Osteoblast (primary cell): ENCODE data around the gene PDE8B. TPM values are rescaled to one million over a fixed set of nuclear protein-coding genes. Genes with fewer than 3 reads are reported as not detected.
A peak's percentile ranks its signal among the peaks of the same experiment; 100 is the strongest.

Source experiments
- DNase-seq: peaks from one replicate; pipeline ENCODE4 v3.0.0; 2011; ENCODE audit warnings: low spot score, mixed read lengths; ENCODE audit not compliant: insufficient read length; ENCODE audit errors: missing footprints
- H2AFZ ChIP-seq: 2 replicates; pipeline ENCODE4 v1.6.0; 2011; ENCODE audit warnings: mild to moderate bottlenecking, low read length
- H3K27ac ChIP-seq: 2 replicates; pipeline ENCODE4 v1.5.1; 2011; ENCODE audit warnings: mild to moderate bottlenecking, low read depth, low read length, moderate library complexity
- H3K27me3 ChIP-seq: 2 replicates; pipeline ENCODE4 v1.6.0; 2012; ENCODE audit warnings: mild to moderate bottlenecking, control low read depth, inconsistent platforms, low read length, moderate library complexity; ENCODE audit not compliant: insufficient read depth
- H3K36me3 ChIP-seq: 2 replicates; pipeline ENCODE4 v1.5.1; 2011; ENCODE audit warnings: mild to moderate bottlenecking, low read length, control low read depth, moderate library complexity; ENCODE audit not compliant: insufficient read depth
- H3K4me1 ChIP-seq: 2 replicates; pipeline ENCODE4 v1.5.1; 2011; ENCODE audit warnings: mild to moderate bottlenecking, low read length, control low read depth, moderate library complexity; ENCODE audit not compliant: insufficient read depth
- H3K4me2 ChIP-seq: 2 replicates; pipeline ENCODE4 v1.6.0; 2011; ENCODE audit warnings: mild to moderate bottlenecking, low read length; ENCODE audit not compliant: insufficient read depth
- H3K4me3 ChIP-seq: fragments of 200-600 bp; sonication (generic); 3 replicates; pipeline ENCODE4 v1.5.1; 2012; ENCODE audit warnings: mild to moderate bottlenecking, low read length, inconsistent platforms; ENCODE audit not compliant: insufficient read depth
- H3K79me2 ChIP-seq: 2 replicates; pipeline ENCODE4 v1.6.0; 2012; ENCODE audit warnings: mild to moderate bottlenecking, low read length, control low read depth, inconsistent platforms; ENCODE audit not compliant: insufficient read depth
- H3K9me3 ChIP-seq: 2 replicates; pipeline ENCODE4 v1.5.1; 2011; ENCODE audit warnings: low read depth, low read length, control low read depth
- H4K20me1 ChIP-seq: 2 replicates; pipeline ENCODE4 v1.6.0; 2012; ENCODE audit warnings: mild to moderate bottlenecking, low read length, control low read depth; ENCODE audit not compliant: insufficient read depth
- CTCF ChIP-seq: IDR thresholded peaks from 2 replicates; pipeline ENCODE4 v1.5.1; 2011; ENCODE audit warnings: mild to moderate bottlenecking, low read depth, low read length, moderate library complexity; ENCODE audit errors: extremely low read depth
- total RNA-seq: library from RNA; depleted of rRNA; stranded (reverse); fragments of >200 nt; gene quantifications from 2 replicates; pipeline ENCODE4 v1.2.3, GENCODE V29; 2012

The PDE8B gene
- total RNA-seq, 1 donor = under 0.01 TPM

GRCh38 chr5:77167695-77168121 lies 42.8 kb upstream of the PDE8B start:
- peak overlapping the region; percentile 72 for H2AFZ ChIP-seq
- H3K27ac ChIP-seq = peak overlapping the region; percentile 83

GRCh38 chr5:77168161-77168878 lies 42.2 kb upstream of the PDE8B start:
- Histone ChIP-seq H3K9me3 (no peaks in the 10 kb centered on the region), H3K27me3 (peaks cover 15% of the 10 kb centered on the region), H3K27ac (peak overlapping the region; percentile 83), H4K20me1 (no peaks in the 10 kb centered on the region), H3K4me3 (peak overlapping the region; percentile 26), H3K4me1 (peaks cover 21% of the 10 kb centered on the region), H3K4me2 (peak overlapping the region; percentile 72), H2AFZ (peak overlapping the region; percentile 72), H3K36me3 (no peaks in the 10 kb centered on the region), H3K79me2 (no peaks in the 10 kb centered on the region)
- TF ChIP-seq CTCF = no peak
- peak; percentile 77 for DNase-seq

More at GRCh38 chr5:77167695-77168121, 42.8 kb upstream of the PDE8B start:
- H3K79me2 ChIP-seq = no peaks in the 10 kb centered on the region
- no peaks in the 10 kb centered on the region for H3K9me3 ChIP-seq
- peak; percentile 92 for DNase-seq
- H3K4me3 ChIP-seq = peak overlapping the region; percentile 26
- peak overlapping the region; percentile 72 for H3K4me2 ChIP-seq
- peaks cover 10% of the 10 kb centered on the region for H3K27me3 ChIP-seq
- H3K4me1 ChIP-seq = peaks cover 21% of the 10 kb centered on the region
- H4K20me1 ChIP-seq = no peaks in the 10 kb centered on the region
- no peaks in the 10 kb centered on the region for H3K36me3 ChIP-seq
- TF ChIP-seq CTCF = no peak

GRCh38 chr5:77168879-77169244 lies 41.6 kb upstream of the PDE8B start:
- no peak for DNase-seq
- Histone ChIP-seq H3K4me2 (peak overlapping the region; percentile 72), H4K20me1 (no peaks in the 10 kb centered on the region), H3K4me3 (no peak overlapping the region), H3K9me3 (no peaks in the 10 kb centered on the region), H3K79me2 (no peaks in the 10 kb centered on the region), H3K36me3 (no peaks in the 10 kb centered on the region), H2AFZ (peak overlapping the region; percentile 72), H3K4me1 (peaks cover 21% of the 10 kb centered on the region), H3K27ac (peak overlapping the region; percentile 83), H3K27me3 (peaks cover 21% of the 10 kb centered on the region)
- no peak for TF ChIP-seq CTCF

- TF ChIP-seq CTCF = no peak
- H3K4me1 ChIP-seq = peaks cover 21% of the 10 kb centered on the region
- no peak overlapping the region for H3K27ac ChIP-seq
- peaks cover 22% of the 10 kb centered on the region for H3K27me3 ChIP-seq
- no peak overlapping the region for H3K4me2 ChIP-seq
- H3K36me3 ChIP-seq = no peaks in the 10 kb centered on the region
- no peaks in the 10 kb centered on the region for H3K79me2 ChIP-seq
- no peak overlapping the region for H2AFZ ChIP-seq
- no peak overlapping the region for H3K4me3 ChIP-seq
- H3K9me3 ChIP-seq = no peaks in the 10 kb centered on the region
- H4K20me1 ChIP-seq = no peaks in the 10 kb centered on the region
- DNase-seq = no peak
Observed at GRCh38 chr5:77170196-77170890, 40.1 kb upstream of the PDE8B start.
